Upper lobe of left lung (tissue), 6 donors: ENCODE results near the gene ABR. TPM values are rescaled to one million over a fixed set of nuclear protein-coding genes. Genes with fewer than 3 reads are reported as not detected.

Experiments used
- ATAC-seq, 2 donors: fragments of 200-7000 bp; cut with Tn5 transposase; one replicate each; pipeline ENCODE4 v1.9.1; 2022; ENCODE audit warnings: mild to moderate bottlenecking in 2 of 2, moderate library complexity in 2 of 2; ENCODE audit not compliant: low FRiP score in 2 of 2
- DNase-seq, 2 donors: peaks; one replicate each; pipeline ENCODE4 v3.0.0-alpha.2; 2019 to 2020
- H3K27ac ChIP-seq, 4 donors: fragments of 200-600 bp; sonication (generic); one replicate each; pipeline ENCODE4 v1.5.1; 2016 to 2019
- H3K27me3 ChIP-seq, 4 donors: fragments of 200-600 bp; sonication (generic); one replicate each; pipeline ENCODE4 v1.5.1; 2017 to 2019
- H3K36me3 ChIP-seq, 4 donors: fragments of 200-600 bp; sonication (generic); one replicate each; pipeline ENCODE4 v1.5.1; 2016 to 2019
- H3K4me1 ChIP-seq, 4 donors: fragments of 200-600 bp; sonication (generic); one replicate each; pipeline ENCODE4 v1.5.1; 2018 to 2019
- H3K4me3 ChIP-seq, 4 donors: fragments of 200-600 bp; sonication (generic); one replicate each; pipeline ENCODE4 v1.5.1; 2017 to 2019; ENCODE audit warnings: mild to moderate bottlenecking in 2 of 4, moderate library complexity in 1 of 4
- H3K9me3 ChIP-seq, 4 donors: fragments of 200-600 bp; sonication (generic); one replicate each; pipeline ENCODE4 v1.5.1; 2018 to 2019
- EP300 ChIP-seq, 4 donors: sonication (generic); formaldehyde crosslinking; IDR thresholded peaks; one replicate each; pipeline ENCODE4 v1.5.1; 2017; ENCODE audit warnings: antibody characterized with exemption in 4 of 4, control low read depth in 2 of 4
- POLR2A ChIP-seq, 4 donors: fragments of 450-650 bp; IDR thresholded peaks; one replicate each; pipeline ENCODE4 v1.5.1; 2016 to 2017; ENCODE audit warnings: antibody characterized with exemption in 4 of 4, mild to moderate bottlenecking in 2 of 4
- POLR2AphosphoS5 ChIP-seq, 2 donors: sonication (generic); formaldehyde crosslinking; IDR thresholded peaks; one replicate each; pipeline ENCODE4 v1.5.1; 2017; ENCODE audit warnings: antibody characterized with exemption in 2 of 2
- whole genome bisulfite sequencing, 2 donors: methylation state at CpG; one replicate each; pipeline ENCODE4 v1.1.5; 2017 to 2018; 5-methylcytosine and 5-hydroxymethylcytosine counted together
- total RNA-seq, 6 donors: library from RNA; depleted of rRNA in 4 of 6; stranded (reverse); fragments of >200 nt in 4 of 6; gene quantifications; one replicate each; pipeline versions ENCODE4 v1.1.0 to v1.2.1, GENCODE V29; 2016 to 2021
- TF ChIP-seq, protein P1 (sequence below), 6 experiments: fragments of 450-650 bp in 4 of 6; fragments of 200-600 bp in 2 of 6; sonication (generic) in 2 of 6; IDR thresholded peaks; one replicate each; pipeline ENCODE4 v1.5.1; 2016 to 2019; ENCODE audit warnings: antibody characterized with exemption in 6 of 6
- donor health status: DM: no; HTN: no; CAD: no; lungs with moderate emphysema.
- donor health status: DM: no; HTN: yes; CAD: no; lungs with severe emphysema.

ABR gene
- total RNA-seq, 6 donors from 2014 or later = 117 to 645 (median 206) TPM

DNA sequence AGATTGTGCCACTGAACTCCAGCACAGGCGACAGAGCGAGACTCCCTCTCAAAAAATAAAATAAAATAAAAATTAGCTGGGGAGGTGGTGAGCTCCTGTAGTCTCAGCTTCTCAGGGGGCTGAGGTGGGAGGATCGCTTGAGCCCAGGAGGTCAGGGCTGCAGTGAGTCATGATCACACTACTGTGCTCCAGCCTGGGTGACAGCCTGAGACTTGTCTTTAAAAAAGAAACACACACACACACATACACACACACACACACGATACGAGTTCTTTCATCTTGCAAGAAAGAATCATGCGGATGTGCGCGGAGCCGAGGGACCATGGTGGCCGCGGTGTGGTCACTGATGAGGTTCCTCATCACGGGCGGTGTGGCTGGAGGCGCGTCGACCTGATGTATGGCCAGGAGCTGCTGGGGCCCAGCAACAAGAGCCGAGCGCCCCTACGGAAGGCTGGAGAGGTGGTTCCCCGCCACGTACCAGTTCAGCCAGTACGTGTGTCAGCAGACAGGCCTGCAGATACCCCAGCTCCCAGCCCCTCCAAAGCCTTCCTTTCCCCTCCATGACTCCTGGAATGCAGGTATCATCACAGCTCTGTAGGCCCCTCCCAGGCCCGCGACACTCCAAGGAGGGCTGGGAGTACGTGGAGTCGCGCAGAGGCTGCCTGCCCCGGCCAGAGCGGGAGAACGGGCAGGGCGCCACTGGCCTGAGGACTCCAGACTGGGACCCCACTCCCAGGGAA is 220.9 kb downstream of the ABR start:
- Histone ChIP-seq H3K4me3 (no peak overlapping the region), H3K4me1 (peaks cover 0 to 3% (median 0%) of the 10 kb centered on the region in 4 donors), H3K36me3 (no peaks in the 10 kb centered on the region), H3K27ac (no peak overlapping the region), H3K27me3 (no peaks in the 10 kb centered on the region), H3K9me3 (no peaks in the 10 kb centered on the region)
- TF ChIP-seq POLR2A (IDR thresholded peaks at IDR 0.05) = no peak
- no peak for TF ChIP-seq EP300 (IDR thresholded peaks at IDR 0.05)
- TF ChIP-seq, protein P1, sequence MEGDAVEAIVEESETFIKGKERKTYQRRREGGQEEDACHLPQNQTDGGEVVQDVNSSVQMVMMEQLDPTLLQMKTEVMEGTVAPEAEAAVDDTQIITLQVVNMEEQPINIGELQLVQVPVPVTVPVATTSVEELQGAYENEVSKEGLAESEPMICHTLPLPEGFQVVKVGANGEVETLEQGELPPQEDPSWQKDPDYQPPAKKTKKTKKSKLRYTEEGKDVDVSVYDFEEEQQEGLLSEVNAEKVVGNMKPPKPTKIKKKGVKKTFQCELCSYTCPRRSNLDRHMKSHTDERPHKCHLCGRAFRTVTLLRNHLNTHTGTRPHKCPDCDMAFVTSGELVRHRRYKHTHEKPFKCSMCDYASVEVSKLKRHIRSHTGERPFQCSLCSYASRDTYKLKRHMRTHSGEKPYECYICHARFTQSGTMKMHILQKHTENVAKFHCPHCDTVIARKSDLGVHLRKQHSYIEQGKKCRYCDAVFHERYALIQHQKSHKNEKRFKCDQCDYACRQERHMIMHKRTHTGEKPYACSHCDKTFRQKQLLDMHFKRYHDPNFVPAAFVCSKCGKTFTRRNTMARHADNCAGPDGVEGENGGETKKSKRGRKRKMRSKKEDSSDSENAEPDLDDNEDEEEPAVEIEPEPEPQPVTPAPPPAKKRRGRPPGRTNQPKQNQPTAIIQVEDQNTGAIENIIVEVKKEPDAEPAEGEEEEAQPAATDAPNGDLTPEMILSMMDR (IDR thresholded peaks at IDR 0.05) = no peak
- TF ChIP-seq POLR2AphosphoS5 (IDR thresholded peaks at IDR 0.05) = no peak
- WGBS, 2 donors = 91 to 93% methylated on average over 22 to 31 of the region's 31 CpGs
- no peak for ATAC-seq
- peak in 1 of 2 donors; percentile 70 for DNase-seq

DNA sequence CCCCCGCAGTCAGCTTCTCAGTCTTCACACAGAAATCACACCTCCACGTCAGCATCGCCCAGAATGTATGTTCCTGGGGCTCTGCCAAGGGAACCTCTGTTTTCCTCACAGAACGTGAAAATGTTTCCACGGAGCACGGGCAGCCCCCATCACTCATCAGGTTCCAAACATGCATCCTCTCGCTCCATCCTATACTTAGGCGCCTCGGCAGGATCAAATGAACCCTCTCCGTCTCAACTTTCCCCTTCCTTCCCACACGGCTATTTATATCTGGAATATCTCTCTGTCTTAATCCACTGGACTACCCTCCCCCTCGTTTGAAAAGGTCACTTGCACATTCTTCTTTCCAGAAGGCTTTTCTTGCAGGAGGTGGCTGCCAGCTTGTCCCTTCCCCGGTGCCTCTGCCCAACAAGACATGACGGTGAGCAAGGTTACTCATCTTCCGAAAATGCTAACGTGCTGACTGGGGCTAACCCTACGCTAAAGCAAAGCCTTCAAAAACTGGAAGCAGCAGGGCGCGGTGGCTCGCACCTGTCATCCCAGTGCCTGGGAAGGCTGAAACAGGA is 221.8 kb downstream of the ABR start:
- 83 to 84% methylated on average over 20 of the region's 20 CpGs for WGBS, 2 donors
- ATAC-seq (no peak), DNase-seq (no peak)
- no peaks in the 10 kb centered on the region for H3K9me3 ChIP-seq
- H3K36me3 ChIP-seq = no peaks in the 10 kb centered on the region
- TF ChIP-seq, protein P1 (IDR thresholded peaks at IDR 0.05) = no peak
- TF ChIP-seq POLR2AphosphoS5 (IDR thresholded peaks at IDR 0.05) (no peak), POLR2A (IDR thresholded peaks at IDR 0.05) (no peak)
- H3K27ac ChIP-seq = no peak overlapping the region
- no peak overlapping the region for H3K4me3 ChIP-seq
- no peaks in the 10 kb centered on the region for H3K27me3 ChIP-seq
- peaks cover 0 to 3% (median 0%) of the 10 kb centered on the region in 4 donors for H3K4me1 ChIP-seq

DNA sequence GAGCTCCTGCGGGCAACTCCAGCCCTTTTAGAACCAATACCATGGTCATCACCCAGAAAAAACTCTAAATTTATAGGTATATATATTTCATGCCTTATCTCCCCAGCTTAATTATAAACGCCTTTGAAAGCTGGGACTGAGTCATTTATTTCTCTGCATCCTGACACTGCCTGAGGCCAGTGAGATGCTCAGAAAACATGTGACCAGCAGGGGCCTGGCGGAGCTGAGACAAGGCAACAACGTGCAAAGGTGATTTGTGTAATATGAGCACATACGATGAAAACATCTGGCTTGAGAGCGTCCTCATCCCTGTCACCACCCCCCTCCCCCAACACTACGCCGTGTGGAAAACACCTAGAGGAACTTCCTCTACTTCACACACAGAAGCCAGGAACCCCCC is 222.9 kb downstream of the ABR start:
- Histone ChIP-seq H3K36me3 (no peaks in the 10 kb centered on the region), H3K27ac (no peak overlapping the region), H3K4me1 (peaks cover under 1 to 4% (median under 1%) of the 10 kb centered on the region in 4 donors), H3K27me3 (no peaks in the 10 kb centered on the region), H3K4me3 (no peak overlapping the region), H3K9me3 (no peaks in the 10 kb centered on the region)
- no peak for DNase-seq
- TF ChIP-seq EP300 (IDR thresholded peaks at IDR 0.05) = no peak
- TF ChIP-seq, protein P1 (IDR thresholded peaks at IDR 0.05) = no peak
- no peak for TF ChIP-seq POLR2AphosphoS5 (IDR thresholded peaks at IDR 0.05)
- TF ChIP-seq POLR2A (IDR thresholded peaks at IDR 0.05) = no peak
- WGBS, 2 donors = 69% methylated on average over 8 of the region's 8 CpGs
- no peak for ATAC-seq

DNA sequence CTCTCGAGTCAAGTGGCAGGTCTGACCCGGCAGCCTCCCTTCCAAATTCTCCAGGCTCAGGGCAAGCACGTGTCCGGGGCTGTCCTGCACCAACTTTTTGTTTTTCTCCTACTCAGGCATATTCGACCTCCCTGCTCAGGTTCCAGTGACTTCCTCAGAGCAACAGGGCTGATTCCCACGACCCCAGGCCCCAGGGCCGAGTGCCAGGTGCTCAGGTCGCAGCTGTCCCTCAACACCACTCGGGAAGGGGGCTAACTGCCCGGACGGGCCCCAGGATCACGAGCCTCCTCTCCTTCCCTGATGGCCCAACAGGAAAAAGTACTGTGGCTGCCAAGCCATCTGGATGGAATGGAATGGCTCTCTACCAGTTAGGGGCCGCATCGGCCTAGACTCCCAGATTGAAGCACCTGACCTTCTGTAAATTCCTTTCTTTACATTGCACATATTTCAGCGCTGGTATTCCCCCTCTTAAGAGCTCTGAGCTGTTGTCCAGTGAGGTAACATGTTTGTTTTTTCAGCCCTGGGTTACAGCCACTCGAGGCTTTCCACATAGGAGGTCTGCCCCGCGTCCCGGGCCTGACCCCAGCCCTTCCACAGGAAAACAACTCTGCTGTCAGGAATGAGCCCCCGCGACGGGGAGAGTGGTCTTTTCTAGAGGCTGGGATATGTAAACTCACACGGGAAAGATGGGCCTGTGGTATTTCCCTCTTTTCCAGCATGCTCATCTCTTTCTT is 225.2 kb downstream of the ABR start:
- TF ChIP-seq EP300 (IDR thresholded peaks at IDR 0.05) = peak in 2 of 4 donors; percentile 39 to 70
- TF ChIP-seq POLR2A (IDR thresholded peaks at IDR 0.05) = no peak
- peak in 1 of 2 donors; percentile 39 for TF ChIP-seq POLR2AphosphoS5 (IDR thresholded peaks at IDR 0.05)
- peak in 1 of 2 donors; percentile 69 for DNase-seq
- 45 to 54% methylated on average over 19 to 23 of the region's 23 CpGs for WGBS, 2 donors
- peaks cover 5 to 12% (median 8%) of the 10 kb centered on the region in 4 donors for H3K4me1 ChIP-seq
- peak; percentile 40 to 84 for ATAC-seq
- peak overlapping the region; percentile 33 to 67 (median 64) for H3K27ac ChIP-seq
- H3K4me3 ChIP-seq = no peak overlapping the region
- H3K27me3 ChIP-seq = no peaks in the 10 kb centered on the region
- H3K36me3 ChIP-seq = no peaks in the 10 kb centered on the region
- H3K9me3 ChIP-seq = no peaks in the 10 kb centered on the region

DNA sequence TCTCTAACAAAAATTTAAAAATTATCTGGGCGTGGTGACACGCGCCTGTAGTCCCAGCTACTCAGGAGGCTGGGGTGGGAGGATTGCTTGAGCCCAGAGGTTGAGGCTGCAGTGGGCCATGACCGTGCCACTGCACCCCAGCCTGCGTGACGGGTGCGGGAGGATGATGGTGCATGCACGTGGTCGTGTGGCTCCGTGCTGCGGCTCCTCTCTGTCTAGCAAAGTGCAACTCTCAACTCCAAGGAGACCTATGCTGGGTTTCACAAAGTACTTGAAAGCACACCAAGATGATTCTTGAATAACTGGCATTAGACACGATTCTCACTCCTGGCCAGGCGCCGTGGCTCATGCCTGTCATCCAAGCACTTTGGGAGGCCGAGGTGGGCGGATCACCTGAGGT is 226.0 kb downstream of the ABR start:
- 84 to 91% methylated on average over 10 to 16 of the region's 16 CpGs for WGBS, 2 donors
- Histone ChIP-seq H3K27ac (peak overlapping the region in 3 of 4 donors; percentile 61 to 67 (median 66)), H3K27me3 (no peaks in the 10 kb centered on the region), H3K4me3 (no peak overlapping the region), H3K9me3 (no peaks in the 10 kb centered on the region), H3K4me1 (peaks cover 5 to 12% (median 8%) of the 10 kb centered on the region in 4 donors), H3K36me3 (no peaks in the 10 kb centered on the region)
- ATAC-seq (no peak), DNase-seq (no peak)
- TF ChIP-seq POLR2A (IDR thresholded peaks at IDR 0.05) (no peak), POLR2AphosphoS5 (IDR thresholded peaks at IDR 0.05) (no peak), EP300 (IDR thresholded peaks at IDR 0.05) (no peak)
- TF ChIP-seq, protein P1 (IDR thresholded peaks at IDR 0.05) = no peak
